Colonic mucosa (tissue), 4 donors: ENCODE data around the gene MFSD6L. TPM values are rescaled to one million over a fixed set of nuclear protein-coding genes. Genes with fewer than 3 reads are reported as not detected.

ENCODE experiments used
- DNase-seq: peaks from one replicate; pipeline ENCODE4 v3.0.0-alpha.2; 2020
- H3K27ac ChIP-seq: fragments of 200-600 bp; one replicate; pipeline ENCODE4 v1.8.0; 2021
- H3K27me3 ChIP-seq: fragments of 200-600 bp; one replicate; pipeline ENCODE4 v1.8.0; 2021
- H3K36me3 ChIP-seq: fragments of 200-600 bp; one replicate; pipeline ENCODE4 v1.8.0; 2021
- H3K4me1 ChIP-seq: fragments of 200-600 bp; one replicate; pipeline ENCODE4 v1.8.0; 2021; ENCODE audit warnings: mild to moderate bottlenecking
- H3K4me3 ChIP-seq: fragments of 200-600 bp; one replicate; pipeline ENCODE4 v1.8.0; 2021
- H3K9ac ChIP-seq, 2 donors: one replicate each; pipeline ENCODE4 v1.7.0; 2013; ENCODE audit warnings: control low read depth in 2 of 2, low read depth in 2 of 2, low read length in 2 of 2
- H3K9me3 ChIP-seq: fragments of 200-600 bp; one replicate; pipeline ENCODE4 v1.8.0; 2021
- CTCF ChIP-seq: fragments of 200-600 bp; IDR thresholded peaks from one replicate; pipeline ENCODE4 v1.8.0; 2022; ENCODE audit warnings: antibody characterized with exemption, mild to moderate bottlenecking
- intact Hi-C: fragments of 100-400 bp; cut with DNase I; formaldehyde crosslinking; loops from one replicate; pipeline ENCODE4 v1.14.1; 2022
- total RNA-seq, 2 donors: library from RNA; stranded (reverse); fragmentation: NEBNext Ultra II Directional in 1 of 2; extraction: Animal tissue kit (Norgen Biotek cat#: 25700) in 1 of 2; gene quantifications; one replicate each; pipeline ENCODE4 v1.2.1, GENCODE V29; 2021
- donor health status: healthy.
- donor health status: DM: no; HTN: no; CAD: no.
- donor health status: DM: no; HTN: no; CAD: no.

MFSD6L gene
- total RNA-seq, 2 donors from 2014 or later = 6.5 to 12.8 TPM

- Histone ChIP-seq H3K4me1 (no peaks in the 10 kb centered on the region), H3K36me3 (no peaks in the 10 kb centered on the region), H3K9me3 (no peaks in the 10 kb centered on the region), H3K27ac (no peak overlapping the region), H3K9ac (no peak overlapping the region), H3K4me3 (no peak overlapping the region), H3K27me3 (no peaks in the 10 kb centered on the region)
- intact Hi-C loops = no loop called here
- DNase-seq = no peak
- no peak for TF ChIP-seq CTCF
Observed at GRCh38 chr17:8776248-8776647, 22.9 kb downstream of the MFSD6L start.

GRCh38 chr17:8766731-8767130 is 32.4 kb downstream of the MFSD6L start:
- no peaks in the 10 kb centered on the region for H3K36me3 ChIP-seq
- TF ChIP-seq CTCF = no peak
- no peak overlapping the region for H3K4me3 ChIP-seq
- no peak for DNase-seq
- no peaks in the 10 kb centered on the region for H3K9me3 ChIP-seq
- intact Hi-C loops = no loop called here
- no peaks in the 10 kb centered on the region for H3K27me3 ChIP-seq
- no peak overlapping the region for H3K9ac ChIP-seq
- no peak overlapping the region for H3K27ac ChIP-seq
- H3K4me1 ChIP-seq = no peaks in the 10 kb centered on the region

- no peak overlapping the region for H3K27ac ChIP-seq
- H3K27me3 ChIP-seq = no peaks in the 10 kb centered on the region
- H3K9me3 ChIP-seq = no peaks in the 10 kb centered on the region
- intact Hi-C loops = no loop called here
- H3K4me3 ChIP-seq = no peak overlapping the region
- DNase-seq = no peak
- H3K4me1 ChIP-seq = no peaks in the 10 kb centered on the region
- H3K9ac ChIP-seq = no peak overlapping the region
- no peak for TF ChIP-seq CTCF
- H3K36me3 ChIP-seq = no peaks in the 10 kb centered on the region
Observed at GRCh38 chr17:8762012-8762411, 37.2 kb downstream of the MFSD6L start.

- DNase-seq = no peak
- no peak within 1 kb of the TSS for H3K4me3 ChIP-seq
- no peak within 1 kb of the TSS for H3K27ac ChIP-seq
- no peaks in the 10 kb centered on the region for H3K4me1 ChIP-seq
- intact Hi-C loops = no loop called here
- H3K9ac ChIP-seq = no peak within 1 kb of the TSS
- H3K36me3 ChIP-seq = no peaks in the 10 kb centered on the region
- no peaks in the 10 kb centered on the region for H3K9me3 ChIP-seq
- H3K27me3 ChIP-seq = no peaks in the 10 kb centered on the region
- TF ChIP-seq CTCF = no peak
Observed at GRCh38 chr17:8758137-8758596, 41.0 kb downstream of the MFSD6L start, which contains the start of gene SPDYE4. SPDYE4 (minus strand) TSS chr17:8758546; CDS start chr17:8758382, 164 bp downstream.

GRCh38 chr17:8757189-8757588 is 42.0 kb downstream of the MFSD6L start:
- no peaks in the 10 kb centered on the region for H3K9me3 ChIP-seq
- no peaks in the 10 kb centered on the region for H3K36me3 ChIP-seq
- intact Hi-C loops = no loop called here
- TF ChIP-seq CTCF = no peak
- H3K4me3 ChIP-seq = no peak overlapping the region
- no peaks in the 10 kb centered on the region for H3K4me1 ChIP-seq
- no peak overlapping the region for H3K9ac ChIP-seq
- H3K27me3 ChIP-seq = no peaks in the 10 kb centered on the region
- H3K27ac ChIP-seq = no peak overlapping the region
- no peak for DNase-seq
